Adrenal gland (tissue), 5 donors: ENCODE results near the gene COPS7A.

ENCODE experiments used
- CTCF ChIP-seq, 6 experiments: fragments of 450-650 bp in 4 of 6; fragments of 200-600 bp in 2 of 6; sonication (generic) in 1 of 6; IDR thresholded peaks; 1 replicate in 5 of 6; 2 replicates in 1 of 6; pipeline versions ENCODE4 v1.5.1 to v1.8.0; 2016 to 2021; ENCODE audit warnings: antibody characterized with exemption in 6 of 6, mild to moderate bottlenecking in 2 of 6, moderate library complexity in 1 of 6
- POLR2A ChIP-seq, 2 donors: fragments of 450-650 bp; IDR thresholded peaks; one replicate each; pipeline ENCODE4 v1.6.1; 2017; ENCODE audit warnings: antibody characterized with exemption in 2 of 2, mild to moderate bottlenecking in 2 of 2, moderate library complexity in 1 of 2
- donor health status: DM: no; HTN: no; CAD: no.

DNA sequence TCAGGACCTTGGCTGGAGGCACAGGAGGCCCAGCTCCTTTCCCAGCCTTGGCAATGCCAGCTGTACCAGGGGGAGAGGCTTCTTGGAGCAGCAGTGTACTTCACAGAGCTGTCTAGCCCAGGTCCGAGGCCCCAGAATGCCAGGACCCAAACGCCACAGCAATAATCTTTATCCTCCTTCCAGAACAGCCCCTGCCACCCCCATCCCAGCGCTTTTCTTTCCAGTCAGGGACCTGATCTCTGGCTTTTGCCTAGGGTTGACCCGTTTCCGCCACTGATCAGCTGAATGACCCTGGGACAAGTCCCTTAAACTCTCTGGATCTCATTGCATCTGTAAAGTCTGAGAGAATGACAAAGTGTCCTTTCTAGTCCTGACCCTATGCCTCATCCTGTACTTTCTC is 53.5 kb downstream of the COPS7A start:
- TF ChIP-seq CTCF (IDR thresholded peaks at IDR 0.05) (no peak), POLR2A (IDR thresholded peaks at IDR 0.05) (no peak)
